HG03460 (cell line): Measurements from ENCODE around the gene B3GNT5.

Experiments used
- ATAC-seq: cut with Tn5 transposase; IDR thresholded peaks from one replicate; pipeline ENCODE4 v1.9.1; 2021; ENCODE audit not compliant: unreplicated experiment

The B3GNT5 gene

DNA sequence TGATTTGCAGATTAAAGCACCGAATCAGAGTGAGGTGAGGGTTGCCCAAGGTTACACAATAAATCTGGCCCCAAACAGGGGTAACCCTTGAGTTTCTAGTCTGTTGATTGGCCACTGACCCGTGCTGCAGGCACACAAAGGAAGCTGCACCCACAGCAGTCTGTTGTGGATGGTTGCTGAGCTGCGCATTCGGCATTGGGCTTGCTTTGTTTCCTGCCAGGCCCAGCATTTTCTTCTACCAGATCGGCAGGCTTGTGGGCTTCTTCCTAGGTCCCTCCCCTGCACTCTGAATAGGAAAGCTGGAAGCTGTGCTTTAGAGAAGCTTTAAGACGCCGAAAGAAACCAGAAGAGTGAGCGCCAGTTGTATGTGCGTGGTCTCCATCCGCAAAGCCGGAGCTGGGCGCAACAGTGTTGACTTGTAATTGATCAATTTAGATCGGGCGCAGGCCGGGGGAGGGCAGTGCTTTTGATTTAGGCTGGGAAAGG, 12.1 kb downstream of the B3GNT5 start:
- no peak for ATAC-seq

GRCh38 chr3:183265834-183266417, 12.9 kb downstream of the B3GNT5 start:
- ATAC-seq: no peak

DNA sequence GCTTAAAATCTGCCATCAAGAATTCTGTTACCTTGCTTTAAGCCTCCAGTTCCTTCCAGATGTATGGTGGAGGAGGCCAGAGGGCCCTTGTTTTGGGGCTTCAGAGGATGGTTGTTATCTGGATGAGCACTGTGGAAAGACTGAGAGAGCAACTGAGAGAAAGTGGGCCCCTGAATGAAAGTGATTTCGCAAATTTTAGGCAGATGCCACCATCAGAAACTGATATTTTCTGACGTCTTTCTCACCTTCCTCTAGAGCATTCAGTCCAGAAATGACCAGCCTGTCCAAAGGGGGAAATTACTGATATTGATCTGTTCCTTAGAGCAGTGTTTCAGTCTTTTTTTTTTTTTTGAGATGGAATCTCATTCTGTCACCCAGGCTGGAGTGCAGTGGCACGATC, 13.4 kb downstream of the B3GNT5 start:
- no peak for ATAC-seq

DNA sequence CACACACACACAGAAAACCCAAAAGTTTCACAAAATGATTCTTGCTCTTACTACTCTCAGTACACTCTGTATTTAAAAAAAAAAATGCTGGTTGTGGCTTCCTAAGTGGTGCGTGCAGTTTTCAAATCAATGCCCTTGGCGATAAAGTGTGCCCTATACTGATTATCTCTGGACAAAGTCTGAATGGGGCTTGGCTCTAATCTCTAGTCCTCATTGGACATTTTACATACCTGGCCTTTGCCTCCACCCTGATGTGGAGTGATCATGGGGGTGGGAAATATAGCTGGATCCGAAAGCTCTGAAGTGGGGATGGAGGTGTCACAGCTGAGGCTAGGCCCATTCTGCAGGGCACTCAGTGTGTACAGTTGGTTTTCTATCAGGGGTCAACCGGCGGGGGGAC, 14.1 kb downstream of the B3GNT5 start:
- no peak for ATAC-seq

GRCh38 chr3:183268366-183268765, 15.3 kb downstream of the B3GNT5 start:
- no peak for ATAC-seq

DNA sequence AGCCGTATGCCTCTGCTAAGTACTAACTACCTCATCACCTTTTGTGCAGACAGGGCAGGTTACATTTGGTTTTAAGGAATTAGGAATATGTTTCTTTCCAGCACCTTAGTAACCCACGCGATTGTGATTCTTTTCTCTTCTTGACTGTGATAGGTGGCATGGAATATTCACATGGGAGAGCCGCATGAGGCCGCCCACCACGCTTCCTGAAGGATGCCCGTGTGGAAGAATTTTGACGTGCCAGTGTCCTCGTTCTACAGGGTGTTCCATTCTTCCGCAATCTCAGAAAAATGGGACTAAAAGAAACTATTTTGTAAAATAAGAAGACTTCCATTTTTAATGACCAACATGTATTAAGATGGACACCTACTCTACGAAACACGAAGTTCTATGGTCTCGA, 16.3 kb downstream of the B3GNT5 start:
- no peak for ATAC-seq

DNA sequence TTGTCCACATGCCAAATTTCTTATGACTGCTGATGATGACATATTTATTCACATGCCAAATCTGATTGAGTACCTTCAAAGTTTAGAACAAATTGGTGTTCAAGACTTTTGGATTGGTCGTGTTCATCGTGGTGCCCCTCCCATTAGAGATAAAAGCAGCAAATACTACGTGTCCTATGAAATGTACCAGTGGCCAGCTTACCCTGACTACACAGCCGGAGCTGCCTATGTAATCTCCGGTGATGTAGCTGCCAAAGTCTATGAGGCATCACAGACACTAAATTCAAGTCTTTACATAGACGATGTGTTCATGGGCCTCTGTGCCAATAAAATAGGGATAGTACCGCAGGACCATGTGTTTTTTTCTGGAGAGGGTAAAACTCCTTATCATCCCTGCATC, 17.3 kb downstream of the B3GNT5 start:
- ATAC-seq: no peak

- ATAC-seq: no peak
Observed at GRCh38 chr3:183272142-183272541, 19.1 kb downstream of the B3GNT5 start.

GRCh38 chr3:183272791-183273190, 19.7 kb downstream of the B3GNT5 start:
- ATAC-seq: no peak

DNA sequence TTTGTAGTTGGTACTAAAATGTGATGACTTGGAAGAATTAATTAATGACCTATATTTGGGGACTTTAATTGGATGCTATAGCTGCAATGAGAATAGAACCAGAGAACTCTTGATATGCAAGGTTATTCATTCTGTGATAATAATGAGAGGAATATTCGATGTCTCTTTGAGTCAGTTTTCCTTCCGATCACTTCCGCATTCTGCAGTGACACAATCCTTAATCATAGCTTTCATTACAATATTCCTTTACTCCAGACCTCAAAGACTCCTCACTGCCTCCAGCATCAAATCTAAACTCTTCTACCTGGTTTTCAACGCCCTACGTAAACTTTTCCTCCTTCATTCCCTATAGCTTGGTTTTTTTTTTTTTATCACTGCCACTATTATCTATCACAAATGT, 21.6 kb downstream of the B3GNT5 start:
- no peak for ATAC-seq

- no peak for ATAC-seq
Observed at GRCh38 chr3:183275418-183275817, 22.4 kb downstream of the B3GNT5 start.

DNA sequence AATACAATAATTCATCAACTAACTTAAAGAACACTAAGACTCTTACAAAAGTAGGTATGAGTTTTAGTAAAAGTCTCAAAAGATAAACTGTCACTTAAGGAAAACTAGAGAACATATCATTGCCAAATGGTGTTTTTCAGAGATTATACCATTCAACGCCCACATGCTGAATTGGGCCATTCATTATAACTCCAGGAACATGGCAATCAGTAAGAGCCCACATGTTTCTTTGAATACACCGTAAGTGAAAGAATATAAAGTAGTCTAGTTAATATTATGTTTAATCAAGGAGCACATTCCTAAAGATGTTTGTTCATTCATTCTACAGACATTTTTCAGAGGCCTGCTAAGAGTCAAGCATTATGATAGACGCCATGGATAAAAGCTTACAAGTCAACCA, 22.9 kb downstream of the B3GNT5 start:
- no peak for ATAC-seq

DNA sequence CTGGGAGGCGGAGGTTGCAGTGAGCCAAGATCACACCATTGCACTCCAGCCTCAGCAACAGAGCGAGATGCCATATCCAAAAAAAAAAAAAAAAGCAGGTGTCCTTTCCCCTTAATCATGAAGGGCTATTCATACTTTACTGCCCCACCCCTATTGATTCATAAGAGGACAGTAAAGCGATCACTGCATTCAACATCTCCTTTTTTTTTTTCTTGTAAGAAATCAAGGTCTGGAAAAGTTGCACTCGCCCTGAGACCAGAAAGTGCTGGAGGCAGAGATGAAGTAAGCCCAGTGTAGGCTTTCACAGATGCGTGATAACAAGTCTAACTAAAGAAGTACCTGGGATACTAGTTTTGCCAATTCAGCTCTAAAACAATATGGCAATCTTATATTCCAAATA, 24.2 kb downstream of the B3GNT5 start:
- no peak for ATAC-seq

DNA sequence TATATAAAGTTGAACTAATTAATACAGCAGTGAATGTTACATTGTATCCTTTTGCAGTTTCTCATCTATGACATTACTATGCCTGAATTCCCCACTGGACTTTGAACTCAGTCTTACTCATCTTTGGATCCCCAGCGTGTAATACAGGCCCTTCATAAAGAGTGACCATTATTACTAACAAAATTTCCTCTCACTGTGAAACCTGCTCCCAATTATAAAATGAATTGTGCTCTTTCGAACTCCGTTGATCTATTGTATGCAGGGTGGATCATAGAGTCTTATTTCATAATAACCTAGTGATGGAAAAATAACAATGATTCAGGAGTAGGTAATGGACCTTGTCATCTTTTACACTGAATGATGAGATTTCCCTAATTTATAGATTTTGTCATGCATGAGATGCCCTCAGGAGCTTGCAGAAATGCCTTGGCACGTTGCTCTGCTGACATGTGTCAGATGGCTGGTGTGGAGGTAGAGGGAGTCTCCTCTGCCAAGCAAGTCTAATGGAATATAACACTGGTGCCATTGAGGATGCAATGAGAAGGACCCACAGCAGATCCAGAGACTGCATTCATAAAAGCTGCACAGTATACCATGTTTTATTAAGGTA, 25.5 kb downstream of the B3GNT5 start:
- no peak for ATAC-seq

GRCh38 chr3:183279371-183279770, 26.3 kb downstream of the B3GNT5 start:
- no peak for ATAC-seq

DNA sequence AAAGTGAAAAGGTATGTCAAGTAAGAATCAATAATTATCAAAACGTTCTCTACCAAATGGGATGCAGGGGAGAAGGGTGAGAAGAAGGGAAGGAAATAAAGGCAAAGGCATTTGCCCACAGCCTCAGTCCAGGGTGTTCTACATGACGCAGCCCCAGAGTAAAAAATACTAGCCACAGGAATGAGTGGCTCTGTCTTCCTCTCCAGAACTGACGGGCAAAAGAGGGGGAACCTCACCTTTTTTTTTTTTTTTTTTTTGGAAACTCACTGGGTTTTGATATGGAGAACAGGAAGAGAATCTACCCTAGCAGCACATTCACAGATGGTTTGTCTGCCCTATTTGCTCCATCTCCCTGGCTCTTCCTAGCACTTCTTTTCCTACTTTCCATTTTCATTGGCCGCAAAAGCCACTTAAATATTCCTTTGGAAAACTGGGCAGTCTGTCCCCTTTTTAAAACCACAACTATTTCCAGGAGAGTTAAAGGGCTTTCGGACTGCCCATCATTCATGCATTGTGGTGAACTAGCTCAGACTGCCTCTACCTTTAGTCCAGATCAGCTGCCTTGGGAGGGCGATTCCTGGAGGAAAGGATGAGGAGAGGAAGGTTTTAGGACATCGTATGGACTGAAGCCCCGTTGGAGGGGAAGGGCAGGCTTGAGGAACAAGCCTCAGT, 28.2 kb downstream of the B3GNT5 start:
- no peak for ATAC-seq

DNA sequence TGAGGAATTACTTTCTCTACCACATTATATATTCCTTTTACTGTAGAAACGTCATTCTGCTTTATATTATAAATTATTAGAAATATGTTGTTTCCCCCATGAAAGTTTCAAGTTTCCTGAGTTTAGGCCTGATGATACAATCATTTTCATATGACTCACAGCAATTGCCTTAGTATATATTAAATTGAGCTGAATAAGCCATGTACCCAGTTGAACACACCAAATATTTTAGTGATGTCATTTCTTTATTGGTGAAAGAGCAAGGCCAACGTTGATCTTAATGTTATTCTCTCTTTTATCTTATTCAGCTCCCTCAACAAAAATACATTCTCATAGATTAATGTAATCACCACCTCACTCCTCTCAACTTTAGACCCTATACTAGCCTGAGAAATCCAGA, 30.8 kb downstream of the B3GNT5 start:
- ATAC-seq: no peak

DNA sequence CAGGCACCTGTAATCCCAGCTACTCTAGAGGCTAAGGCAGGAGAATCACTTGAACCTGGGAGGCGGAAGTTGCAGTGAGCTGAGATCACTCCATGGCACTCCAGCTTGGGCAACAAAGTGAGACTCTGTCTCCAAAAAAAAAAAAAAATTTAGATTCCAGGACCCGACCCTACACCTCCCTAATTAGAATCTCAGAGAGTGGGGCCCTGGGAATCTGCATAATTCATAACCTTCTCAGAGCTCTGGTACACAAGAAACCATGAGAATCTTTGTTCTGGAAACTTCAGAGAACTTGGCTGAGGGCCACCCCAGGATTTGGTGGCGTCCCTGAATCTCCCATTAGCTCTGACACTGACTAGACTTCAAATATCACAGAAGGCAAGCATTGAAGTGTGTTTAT, 31.5 kb downstream of the B3GNT5 start:
- ATAC-seq: no peak

DNA sequence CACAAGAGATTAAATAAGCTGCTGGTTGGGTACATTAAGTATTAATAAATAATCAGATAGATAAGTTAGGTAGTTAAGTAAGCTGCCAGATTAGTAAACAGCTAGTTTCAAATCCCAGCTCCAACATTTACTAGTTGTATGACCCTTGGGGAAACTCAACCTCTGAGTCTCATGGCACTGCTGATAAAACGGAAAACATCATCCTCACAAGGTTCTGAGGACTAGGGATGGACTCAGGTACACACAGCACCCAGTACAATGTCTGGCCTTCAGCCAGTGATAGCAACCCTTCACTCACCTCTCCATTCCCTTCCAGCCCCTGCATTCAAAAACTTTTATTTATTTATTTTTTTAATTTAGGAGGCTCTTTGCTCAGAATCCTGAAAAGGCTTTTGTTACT, 32.3 kb downstream of the B3GNT5 start:
- no peak for ATAC-seq

DNA sequence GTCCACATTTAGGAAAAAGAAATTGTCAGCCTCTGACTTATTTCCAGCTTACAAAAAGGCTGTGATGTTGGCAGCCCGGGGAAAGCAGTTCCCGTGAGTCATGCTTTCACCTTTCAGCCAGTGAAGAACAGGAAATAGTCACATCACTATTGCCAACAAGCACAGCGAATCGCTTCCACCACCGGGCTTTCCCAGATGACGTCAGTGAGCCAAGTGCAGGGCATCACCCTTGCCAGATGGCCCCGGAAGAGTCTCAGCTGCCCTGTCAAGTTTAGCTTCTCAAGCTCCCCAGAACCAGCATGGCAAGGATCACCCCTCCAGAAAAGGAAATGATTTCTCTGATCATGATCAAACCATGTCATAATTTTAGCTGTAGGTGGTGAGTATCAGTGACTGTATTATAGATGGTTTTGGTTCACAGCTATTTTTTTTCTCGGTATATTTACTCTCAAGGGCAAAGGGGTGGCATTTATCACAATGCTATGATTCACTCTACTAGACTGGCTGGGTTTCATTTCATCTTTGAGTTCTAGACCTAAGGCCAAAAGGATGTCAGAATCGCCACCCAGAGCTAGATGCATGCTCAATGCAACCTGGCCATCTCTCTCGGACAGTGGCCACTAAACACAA, 32.9 kb downstream of the B3GNT5 start:
- ATAC-seq: peak; percentile 98

DNA sequence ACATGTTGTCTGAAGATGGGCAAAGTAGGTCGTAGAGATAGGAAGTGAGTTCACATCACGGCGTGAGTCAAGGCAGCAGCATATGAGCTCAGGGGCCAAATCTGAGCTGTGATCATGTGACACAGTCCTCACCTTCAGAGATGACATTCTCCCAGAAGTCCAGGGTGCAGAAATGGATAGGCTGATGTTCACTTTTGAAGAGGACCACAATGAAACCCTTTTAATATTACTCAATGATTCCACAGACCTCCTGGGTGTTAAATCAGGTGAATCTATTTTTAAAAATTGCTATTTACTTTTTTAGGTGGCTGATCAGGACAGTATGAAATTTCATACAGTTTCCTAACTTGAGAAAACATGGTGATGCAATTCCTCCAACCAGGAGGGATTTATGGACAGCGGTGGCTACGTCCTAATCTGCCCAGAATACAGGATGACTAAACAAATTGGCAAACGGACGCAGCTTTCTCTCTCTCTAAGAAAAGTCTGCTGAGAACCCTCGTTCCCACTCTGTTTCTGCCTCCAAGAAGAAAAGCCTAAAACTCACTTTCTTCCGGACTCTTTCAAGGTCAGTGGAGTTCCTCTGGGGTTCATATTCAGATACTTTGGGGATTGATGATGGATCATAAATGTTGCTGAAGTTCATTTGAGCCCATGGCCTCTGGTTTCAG, 34.4 kb downstream of the B3GNT5 start:
- ATAC-seq: no peak

DNA sequence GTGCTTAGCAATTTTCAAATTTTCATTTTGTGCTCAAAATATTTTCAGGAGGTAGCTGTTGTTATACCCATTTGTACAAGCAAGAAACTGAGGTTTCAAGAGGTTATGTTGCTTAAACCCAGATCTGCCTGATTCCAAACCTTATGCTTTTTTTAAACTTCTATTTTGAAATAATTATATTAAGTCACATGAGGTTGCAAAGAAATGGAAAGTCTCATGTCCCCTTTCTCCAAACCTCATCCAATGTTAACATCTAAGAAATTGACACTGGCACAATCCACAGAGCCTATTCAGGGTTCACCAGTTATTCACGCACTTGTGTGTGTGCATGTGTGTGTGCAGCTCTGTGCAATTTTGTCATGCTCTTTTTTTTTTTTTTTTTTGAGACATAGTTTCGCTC, 35.1 kb downstream of the B3GNT5 start:
- ATAC-seq: no peak
